CD4-positive, alpha-beta T cell treated with Interferon alpha-2 for 1 hour (primary cell): ENCODE results near the gene MAN1C1.

ENCODE experiments used
- DNase-seq, 2 donors: peaks; one replicate each; pipeline ENCODE4 v3.0.0-alpha.2; 2020 to 2022

Gene MAN1C1

DNA sequence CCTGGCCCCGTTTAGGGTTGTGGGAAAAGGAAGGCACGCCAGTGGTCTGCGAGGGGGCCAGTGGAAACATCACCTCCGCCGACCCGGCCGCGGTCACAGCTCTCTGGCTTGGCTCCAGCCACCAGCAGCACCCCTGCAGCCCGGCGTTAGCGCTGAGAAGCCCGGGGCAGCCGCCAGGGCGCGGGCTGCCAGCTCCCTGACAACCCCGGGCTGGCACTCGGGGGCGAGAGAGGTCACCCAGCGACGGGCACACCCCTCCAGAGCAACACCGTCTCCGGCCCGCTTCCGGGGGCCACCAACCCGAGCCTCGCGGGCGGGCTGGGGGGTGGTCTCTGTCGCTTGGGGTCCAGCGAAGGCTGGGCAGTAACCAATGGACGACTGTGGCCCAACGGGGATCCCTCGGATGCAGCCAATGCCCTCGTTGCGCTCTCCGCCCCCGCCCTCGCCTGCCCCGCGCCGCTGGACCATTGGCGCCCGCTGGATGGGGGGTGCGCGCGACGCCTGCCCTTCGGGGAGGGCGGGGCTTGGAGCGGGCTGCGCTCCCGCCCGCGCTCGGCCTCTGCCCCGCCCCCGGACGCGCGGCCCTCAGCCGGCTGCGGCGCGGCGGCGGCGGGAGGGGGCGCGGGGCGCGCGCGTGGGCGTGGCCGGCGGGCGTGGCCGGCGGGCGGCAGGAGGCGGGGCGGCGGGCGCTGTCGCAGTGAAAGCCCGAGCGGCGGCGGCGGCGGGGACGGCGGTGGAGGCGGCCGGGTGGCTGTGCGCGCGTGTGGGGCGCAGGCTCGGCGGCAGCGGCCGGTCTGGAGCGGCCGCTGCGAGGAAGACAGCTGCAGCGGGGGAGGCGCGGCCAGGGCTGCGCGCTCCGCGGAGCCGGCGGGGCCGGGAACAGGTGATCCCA, at the start of gene MAN1C1:
MAN1C1 (plus strand) TSS at position 697 of the 892 bp plus-strand sequence. CDS start 1,007 bp downstream, outside the sequence.
- DNase-seq = peak; percentile 81 to 92

DNA sequence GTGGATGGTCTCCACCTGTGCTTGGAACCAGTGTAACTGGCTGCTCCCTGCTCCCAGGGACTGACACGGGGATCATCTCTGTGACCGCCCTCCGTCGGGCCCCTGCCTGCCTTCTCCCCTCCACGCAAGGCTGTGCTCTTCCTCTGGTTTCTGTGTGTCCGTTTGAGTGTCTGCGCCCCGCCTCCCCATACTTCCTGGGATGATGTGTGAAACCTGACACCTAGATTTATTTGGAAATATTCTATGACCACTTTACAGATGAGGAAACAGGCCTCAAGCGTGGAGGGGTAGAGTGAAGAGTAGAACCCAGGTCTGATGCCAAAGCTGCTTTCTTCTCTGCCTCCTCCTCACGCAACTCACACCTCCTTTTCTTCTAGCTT, 48.9 kb upstream of the MAN1C1 start:
- no peak for DNase-seq

DNA sequence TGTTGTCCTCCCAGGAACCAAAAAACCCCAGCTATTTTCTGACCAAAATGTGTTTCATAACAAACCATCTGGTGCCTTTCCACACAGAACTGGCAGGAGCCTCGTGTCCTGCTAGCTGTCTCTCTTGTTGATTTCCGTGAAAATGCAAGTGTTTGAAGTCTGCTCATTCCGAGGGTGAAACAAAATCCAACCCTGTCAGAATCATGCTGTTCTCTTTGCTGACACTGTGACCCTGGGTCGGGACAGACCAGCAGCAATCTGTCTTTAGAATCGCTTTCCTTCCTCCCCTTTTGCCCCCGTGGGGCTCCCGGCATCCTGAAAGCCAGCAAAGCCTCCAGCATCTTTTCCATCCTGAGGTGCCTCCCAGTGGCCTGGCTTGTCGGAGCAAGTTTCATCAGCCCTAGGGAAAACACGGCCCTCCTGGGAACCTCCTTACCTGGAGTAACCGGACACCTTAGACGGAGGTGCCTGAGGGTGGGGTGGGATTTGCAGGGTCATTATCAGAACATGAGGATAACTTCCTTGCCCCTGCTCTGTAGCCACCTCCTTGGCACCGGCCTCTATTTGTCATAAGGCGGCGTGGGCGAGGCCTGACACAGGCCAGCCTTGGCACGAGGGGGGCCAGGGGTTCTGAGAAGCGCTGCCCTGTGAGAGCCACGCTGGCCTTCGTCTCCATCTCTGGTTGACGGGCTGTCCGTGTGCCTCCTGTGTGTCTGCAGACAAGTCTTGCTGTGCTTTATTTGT, 48.3 kb upstream of the MAN1C1 start:
- no peak for DNase-seq

DNA sequence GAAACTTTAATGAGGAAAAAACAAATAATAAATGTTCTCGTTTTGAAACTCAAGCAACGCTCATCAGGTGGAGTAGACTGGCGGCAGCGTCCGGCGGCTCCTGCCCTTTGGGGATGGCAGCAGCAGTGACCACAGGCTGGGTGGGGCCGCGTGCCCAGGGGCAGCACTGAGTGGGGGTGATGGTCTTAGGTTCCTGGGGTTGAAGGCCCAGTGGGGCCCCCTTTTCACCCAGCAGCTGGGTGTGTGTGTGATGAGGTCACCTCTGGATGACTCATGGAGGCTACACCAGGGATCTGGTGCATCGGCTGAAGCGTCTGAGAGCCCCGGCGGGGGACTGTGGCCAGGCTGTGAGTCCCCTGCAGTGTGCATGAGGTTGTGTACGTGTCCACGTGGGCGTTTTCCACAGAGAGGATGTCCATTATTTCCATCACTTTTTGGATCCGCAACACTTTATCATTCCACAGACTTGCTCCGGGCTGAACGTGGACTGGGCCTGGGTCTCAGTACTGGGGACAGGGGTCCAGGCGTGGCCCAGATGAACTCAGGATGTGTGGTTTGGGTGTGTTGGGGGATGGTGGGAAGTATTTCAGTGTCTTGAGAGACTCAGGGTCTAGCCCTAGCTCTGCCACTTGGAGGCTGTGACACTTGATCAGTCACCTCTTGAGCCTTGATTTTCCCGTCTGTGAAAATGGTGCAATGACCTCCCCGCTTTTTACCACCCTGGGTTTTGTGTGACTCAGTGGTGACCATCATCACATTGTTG, 47.6 kb upstream of the MAN1C1 start:
- no peak for DNase-seq

DNA sequence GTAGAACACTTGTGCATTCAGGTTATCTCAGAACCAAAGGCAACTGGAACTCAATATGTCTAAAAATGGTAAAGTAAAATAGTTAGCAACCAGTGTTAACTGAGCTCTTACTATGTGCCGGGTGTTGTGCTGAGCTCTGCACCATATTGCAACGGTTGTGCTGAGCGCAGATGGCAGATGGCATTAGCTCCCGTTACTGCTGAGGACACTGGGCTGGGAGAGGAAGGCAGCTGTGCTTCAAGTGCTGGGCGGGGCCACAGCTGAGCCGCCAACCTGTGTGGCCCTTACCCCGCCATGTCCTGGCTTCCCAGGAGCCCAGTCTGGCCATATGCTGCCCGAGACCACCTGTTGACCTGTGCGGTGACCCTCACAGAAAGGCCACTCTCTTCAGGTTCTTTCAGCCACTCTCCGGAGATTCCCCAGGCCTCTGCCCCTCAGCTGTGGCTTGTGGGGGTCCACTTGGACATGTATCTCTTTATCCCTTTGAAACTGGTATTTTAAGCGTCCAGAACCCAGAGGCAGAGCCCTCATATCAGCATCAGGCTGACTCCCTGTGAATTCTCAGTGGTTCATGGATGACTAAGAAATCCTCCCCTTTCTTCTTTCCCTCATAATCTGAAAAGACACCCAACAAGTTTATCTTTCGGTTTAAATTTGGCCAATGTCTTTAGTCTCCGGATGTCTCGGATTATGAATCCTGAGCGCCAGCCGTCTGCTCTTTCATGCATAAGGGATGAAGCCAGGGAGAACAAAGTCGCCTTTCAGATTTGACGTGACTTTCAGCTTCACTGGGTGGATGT, 46.8 kb upstream of the MAN1C1 start:
- DNase-seq = no peak

DNA sequence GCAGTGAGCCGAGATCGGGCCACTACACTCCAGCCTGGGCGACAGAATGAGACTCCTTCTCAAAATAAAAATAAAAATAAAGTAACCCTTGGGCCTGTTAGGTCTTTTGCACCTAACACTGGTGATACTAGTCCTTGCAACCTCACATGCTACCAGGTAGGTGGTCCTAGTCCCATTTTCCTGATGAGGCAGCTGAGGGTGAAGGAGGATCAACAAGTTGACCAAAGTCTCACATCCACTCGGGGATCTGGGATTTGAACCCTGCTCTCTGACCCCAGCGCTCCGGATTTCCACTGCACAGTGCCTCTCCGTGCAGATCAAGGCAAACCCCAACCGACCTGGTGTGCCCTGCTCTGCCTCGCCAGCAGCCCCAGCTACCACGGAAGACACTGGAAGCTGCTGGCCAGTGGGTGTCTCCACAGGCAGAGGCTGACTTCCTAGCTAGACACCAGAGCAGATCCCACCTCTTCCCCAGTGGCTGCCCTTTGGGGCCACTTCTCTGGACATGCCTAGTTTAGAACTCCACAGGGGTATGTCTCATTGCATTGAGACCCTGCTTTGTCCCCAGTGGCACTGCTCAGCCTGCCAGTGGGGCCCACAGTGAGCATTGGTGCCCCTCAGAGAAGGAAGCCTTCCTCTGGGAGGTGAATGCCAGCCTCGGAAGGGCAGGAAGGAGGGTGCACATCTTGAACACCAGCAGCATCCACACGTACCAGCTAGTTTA, 45.6 kb upstream of the MAN1C1 start:
- no peak for DNase-seq

DNA sequence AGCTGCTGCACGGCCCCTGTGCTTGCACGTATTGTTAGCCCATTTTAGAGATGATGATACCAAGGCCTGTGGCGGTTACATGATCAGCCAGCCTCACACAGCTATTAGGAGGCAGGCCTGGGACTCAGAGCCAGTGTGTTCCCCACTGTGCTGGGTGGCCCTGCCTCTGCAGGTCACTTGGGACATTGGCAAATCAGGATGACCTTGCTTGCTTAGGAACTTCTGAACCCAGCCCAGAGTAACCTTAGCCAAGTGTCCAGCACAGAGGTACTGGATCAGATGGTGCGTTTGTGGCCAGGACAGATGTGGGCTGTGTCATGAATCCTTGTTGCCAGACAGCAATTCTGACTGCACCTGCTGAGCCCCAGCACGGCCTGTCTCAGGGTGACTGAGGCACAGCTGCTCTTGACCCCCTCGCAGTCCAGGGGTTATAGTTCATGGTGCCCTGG, 45.0 kb upstream of the MAN1C1 start:
- DNase-seq = no peak

DNA sequence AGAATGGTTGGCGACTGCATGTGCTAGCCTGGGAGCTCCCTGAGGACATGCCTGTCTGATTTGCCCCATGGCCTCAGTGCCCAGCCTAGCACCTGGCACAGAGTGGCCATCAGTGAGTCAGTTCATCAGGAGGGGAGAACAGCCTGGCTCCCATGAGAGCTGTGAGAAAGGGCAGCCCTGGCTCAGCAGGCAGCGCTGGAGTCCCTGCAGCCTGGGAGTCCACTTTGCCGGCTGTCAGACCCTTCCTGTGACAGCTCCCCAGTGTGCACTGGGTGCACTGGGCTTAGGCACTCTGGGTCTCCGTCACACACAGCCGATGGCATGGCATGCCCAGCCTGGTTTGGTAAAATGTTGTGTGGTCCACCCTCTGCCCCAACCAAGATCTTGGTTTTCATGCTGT, 44.5 kb upstream of the MAN1C1 start:
- no peak for DNase-seq

DNA sequence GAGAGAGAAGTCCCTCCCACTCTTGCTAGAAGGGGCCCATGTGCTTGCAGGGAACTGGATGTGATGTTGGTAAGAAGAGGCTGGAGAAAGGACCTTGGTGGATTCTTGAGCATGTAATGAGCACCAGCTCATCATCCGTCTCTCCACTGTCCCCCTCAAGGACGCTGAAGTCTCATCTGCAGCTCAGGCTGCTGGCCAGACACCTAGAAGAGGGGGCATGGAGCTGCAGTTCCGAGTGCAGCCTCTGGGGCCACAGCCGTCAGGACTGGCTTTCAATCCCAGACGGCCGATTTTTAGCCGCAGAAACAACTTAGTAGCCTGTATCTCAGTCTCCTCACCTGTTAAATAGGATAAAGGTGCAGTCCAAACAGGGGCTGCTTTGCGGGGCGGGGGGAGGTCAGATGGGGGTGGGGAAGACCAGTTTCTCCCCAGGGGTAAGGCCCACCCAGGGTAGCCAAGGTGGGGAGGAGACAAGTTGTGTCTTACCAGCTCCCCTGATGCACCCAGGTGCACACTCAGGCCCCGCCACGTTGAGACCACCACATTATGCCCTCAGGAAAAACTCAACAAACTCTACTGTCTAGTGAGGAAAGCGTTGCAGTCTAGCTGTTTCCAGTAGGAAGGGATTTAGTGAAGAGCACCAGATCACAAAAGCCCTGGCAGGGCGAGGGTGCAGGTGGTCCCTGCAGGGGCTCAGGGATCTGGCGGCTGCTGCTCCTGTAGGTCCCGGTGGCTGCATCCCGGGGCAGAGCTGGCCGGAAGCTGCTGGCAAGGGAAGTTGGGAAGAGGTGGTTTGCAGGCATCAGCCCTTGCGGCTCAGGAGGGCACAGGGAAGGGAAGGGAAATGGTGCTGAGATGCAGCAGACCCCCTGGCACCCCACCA, 43.6 kb upstream of the MAN1C1 start:
- peak; percentile 29 to 47 for DNase-seq

DNA sequence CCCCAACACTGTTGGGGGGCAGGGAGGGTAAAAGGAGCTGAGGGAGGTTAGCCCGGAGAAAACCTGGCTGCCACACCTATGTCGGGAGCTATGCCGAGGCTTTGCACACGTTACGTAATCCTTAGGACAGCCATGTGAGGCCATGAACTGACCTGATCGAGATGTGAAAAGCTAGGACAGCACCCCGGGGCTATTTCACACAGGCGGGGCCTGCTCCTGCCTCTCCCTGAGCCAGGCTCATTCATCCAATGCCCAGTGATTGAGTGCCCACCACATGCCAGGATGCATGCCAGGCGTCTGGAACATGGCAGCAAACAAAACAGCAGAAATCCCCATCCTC, 43.0 kb upstream of the MAN1C1 start:
- DNase-seq = no peak

DNA sequence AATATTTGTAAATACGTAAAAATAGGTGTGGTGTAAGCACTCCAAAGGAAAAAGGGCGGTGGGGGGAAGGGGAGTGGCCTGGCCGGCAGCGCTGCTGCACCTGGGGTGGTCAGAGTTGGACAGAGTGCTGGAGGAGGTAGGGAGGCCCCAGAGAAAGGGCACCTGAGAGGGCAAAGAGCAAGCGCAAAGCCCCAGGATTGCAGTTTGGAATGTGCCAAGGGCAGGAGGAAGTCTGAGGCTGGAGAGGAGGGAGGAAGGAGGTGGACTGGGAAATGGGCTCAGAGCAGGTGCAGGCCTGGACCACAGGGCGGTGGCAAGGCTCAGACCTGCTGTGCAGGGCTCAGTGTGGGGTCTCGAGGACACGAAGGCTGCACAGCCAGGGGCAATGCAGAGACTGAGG, 42.6 kb upstream of the MAN1C1 start:
- no peak for DNase-seq

DNA sequence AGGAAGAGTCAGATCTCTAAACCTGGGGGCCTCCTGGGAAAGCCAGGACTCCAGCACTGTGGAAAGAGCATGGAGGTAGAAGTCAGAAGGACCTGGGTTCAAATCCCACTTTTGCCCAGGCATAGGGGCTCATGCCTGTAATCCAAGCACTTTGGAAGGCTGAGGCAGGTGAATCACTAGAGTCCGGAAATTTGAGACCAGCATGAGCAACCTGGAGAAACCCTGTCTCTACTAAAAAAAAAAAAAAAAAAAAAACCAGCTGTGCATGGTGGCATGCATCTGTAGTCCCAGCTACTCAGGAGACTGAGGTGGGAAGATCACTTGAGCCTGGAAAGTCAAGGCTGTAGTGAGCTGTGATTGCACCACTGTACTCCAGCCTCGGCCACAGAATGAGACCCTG, 41.4 kb upstream of the MAN1C1 start:
- DNase-seq = no peak

DNA sequence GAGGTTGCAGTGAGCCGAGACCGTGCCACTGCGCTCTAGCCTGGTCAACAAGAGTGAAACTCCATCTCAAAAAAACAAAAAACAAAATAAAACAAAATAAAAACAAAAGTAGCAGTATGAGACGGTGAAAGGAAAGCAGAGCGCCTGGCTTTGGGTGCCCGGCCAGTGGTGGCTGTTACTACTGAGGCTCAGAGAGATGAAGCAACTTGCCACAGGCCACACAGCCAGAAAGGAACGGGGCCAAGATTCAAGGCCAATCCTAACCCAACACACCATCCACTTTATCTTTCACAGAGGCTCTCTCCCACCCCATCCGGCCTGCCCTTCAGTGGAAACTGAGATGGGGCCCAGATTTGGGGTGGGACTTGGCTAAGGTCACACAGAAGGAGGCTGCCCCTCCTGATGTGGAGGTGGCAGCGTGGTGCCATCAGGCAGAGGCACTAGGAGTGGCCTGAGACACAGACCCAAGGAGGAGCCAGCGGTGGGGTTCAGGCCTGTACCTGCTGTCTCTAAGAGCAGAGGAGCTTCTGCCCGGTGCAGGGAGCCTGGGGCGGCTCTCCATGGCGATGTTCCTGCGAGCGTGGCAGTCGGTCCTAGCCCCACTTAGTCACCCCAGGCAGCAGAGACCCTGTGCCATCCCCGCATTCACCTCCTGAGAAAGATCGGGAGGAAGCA, 40.0 kb upstream of the MAN1C1 start:
- DNase-seq = no peak

DNA sequence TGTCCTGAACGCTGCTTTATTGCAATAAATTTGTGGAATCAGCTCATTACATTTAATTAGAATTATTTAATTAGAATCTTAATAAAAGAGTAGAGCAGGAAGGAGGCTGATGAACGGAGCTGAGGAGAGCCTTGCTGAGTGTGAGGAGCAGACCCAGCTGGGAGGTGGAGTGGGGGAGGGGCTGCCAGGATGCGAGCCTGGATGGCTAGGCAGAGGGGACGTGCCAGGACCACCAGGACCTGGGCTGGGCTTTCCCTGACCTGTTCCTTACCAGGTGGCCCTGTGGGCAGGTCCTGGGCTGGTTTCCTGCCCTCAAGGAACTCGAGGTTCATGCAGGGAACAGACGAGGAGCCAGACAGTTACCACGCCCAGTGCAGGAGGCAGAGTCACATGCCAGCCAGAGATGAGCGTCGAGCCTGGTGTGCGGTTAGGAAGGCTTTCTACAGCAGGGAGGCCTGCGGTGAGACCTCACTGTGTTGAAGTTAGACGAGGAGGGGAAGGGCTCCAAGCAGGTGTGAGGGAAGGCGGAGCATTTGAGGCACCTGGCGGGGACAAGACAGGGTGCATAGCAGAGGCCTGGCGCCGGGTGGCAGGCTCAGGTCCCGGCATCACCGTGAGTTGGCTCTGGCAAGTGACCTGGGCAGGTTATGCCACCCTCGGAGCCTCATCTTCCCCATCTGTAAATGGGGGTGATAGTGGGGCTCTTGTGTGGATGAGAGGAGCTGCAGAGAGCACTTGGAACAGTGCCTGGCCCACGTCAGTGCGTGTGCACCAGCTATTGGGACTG, 39.3 kb upstream of the MAN1C1 start:
- DNase-seq = no peak

DNA sequence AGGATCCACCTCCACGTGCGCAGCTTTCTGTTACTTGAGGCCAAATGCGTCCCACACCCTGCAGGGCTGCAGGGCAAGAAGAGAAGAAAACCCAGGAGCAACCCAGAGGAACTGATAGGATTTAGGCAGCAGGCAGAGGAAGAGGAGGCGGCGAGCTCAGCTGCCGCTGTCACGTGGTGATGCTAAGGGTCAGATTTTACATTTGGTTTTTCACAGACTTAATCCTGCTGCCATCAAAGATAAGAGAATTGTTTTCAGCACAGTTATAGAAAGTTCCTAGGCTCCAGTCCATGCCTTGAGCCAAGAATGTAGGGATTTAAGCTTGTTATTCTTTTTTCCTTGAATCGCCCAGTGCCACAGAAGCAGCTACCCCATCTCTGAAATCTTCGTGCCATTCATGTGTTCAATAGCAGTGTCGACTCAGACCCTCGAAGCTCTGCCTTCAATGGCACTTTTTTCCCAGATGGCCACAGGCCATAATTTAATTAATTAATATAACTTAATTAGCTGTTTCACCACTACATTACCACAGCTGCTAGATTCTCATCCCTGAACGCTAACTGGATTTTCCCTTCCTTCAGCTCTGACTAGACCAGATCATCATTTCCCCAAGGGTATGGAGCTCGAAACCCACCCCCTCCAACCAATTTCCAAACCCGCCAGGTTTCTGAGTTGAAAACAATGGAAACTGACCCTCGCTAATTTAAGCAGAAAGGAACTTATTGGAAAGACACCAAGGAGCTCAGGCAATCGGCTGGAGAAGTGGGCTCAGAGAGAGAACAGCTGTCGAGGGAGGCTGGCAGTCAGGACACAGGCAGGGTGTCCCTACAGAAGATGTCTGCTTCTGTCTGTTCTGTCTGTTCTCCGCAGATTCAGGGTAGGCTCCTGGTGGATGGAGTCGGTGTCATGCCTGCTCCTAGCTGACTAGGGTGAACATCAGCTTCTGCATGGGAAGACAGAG, 37.0 kb upstream of the MAN1C1 start:
- no peak for DNase-seq

DNA sequence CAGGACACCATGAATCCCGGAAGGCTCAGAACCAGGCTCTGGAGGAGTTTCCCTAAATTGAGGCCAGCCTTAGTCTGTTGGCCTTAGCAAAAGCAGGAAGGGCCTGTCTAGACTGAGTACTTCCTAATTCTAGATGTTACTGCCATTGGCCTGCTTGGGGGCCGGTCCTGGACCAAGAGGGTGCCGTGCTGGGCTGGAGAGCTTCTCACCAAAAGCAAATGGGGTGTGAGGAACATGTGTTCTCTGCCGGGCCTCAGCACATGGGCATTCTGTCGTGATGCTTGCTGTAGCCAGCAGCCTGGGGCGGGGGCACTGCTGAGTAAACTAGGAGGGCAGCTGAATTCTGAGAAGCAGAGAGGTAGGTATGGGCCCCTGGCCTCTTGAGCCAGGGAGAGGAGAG, 35.7 kb upstream of the MAN1C1 start:
- no peak for DNase-seq

DNA sequence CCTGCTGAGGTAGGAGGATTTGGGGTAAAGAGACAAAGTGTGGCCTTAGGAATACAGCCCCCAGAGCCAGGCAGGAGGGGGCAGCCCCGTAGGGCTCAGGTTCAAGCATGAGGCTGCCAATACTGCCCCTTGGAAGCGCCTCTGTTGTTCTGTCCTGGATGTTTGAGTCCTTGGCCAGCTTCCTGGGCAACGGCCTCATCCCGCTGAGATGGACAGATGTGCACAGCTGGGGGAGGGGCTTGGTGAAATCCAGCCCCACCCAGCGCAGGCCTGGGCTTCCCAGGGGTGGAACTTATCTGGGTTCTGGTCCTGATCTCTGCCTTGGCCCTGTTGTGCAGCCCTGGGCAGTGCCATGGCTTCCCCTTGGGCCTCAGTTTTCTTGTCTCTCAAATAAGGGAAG, 34.8 kb upstream of the MAN1C1 start:
- DNase-seq = no peak
